ENCODE results near the gene SPATA12.
"Not testable (repeated sequence)": the region's sequence is repeated elsewhere in the genome, so short reads cannot be mapped to it uniquely, and the experiment has no call there.

Gene SPATA12

GRCh38 chr3:57083266-57083995 is 23.0 kb downstream of the SPATA12 start:
- not testable (repeated sequence) for DNase-seq (ENCODE audit: low spot score)

GRCh38 chr3:57085211-57085610 is 24.7 kb downstream of the SPATA12 start:
- no peak for DNase-seq (ENCODE audit: low spot score)

GRCh38 chr3:57086201-57086600 is 25.7 kb downstream of the SPATA12 start:
- peak; percentile 87 for DNase-seq (ENCODE audit: low spot score)

- DNase-seq (ENCODE audit: low spot score), result no peak
These were observed 27.1 kb downstream of the SPATA12 start for GRCh38 chr3:57087361-57088092.

- no peak for DNase-seq (ENCODE audit: low spot score)
These were observed 28.0 kb downstream of the SPATA12 start for GRCh38 chr3:57088503-57088902.

GRCh38 chr3:57089043-57089442 is 28.6 kb downstream of the SPATA12 start:
- DNase-seq (ENCODE audit: low spot score), result no peak

GRCh38 chr3:57091521-57092273 is 31.2 kb downstream of the SPATA12 start:
- DNase-seq (ENCODE audit: low spot score), result no peak

- DNase-seq (ENCODE audit: low spot score), result no peak
These were observed 33.0 kb downstream of the SPATA12 start for GRCh38 chr3:57093489-57093888.

GRCh38 chr3:57093971-57094535 is 33.6 kb downstream of the SPATA12 start:
- no peak for DNase-seq (ENCODE audit: low spot score)

GRCh38 chr3:57094575-57094974 is 34.1 kb downstream of the SPATA12 start:
- DNase-seq (ENCODE audit: low spot score), result no peak

GRCh38 chr3:57095363-57095762 is 34.9 kb downstream of the SPATA12 start:
- no peak for DNase-seq (ENCODE audit: low spot score)

- no peak for DNase-seq (ENCODE audit: low spot score)
These were observed 37.1 kb downstream of the SPATA12 start for GRCh38 chr3:57097536-57097935.

GRCh38 chr3:57098418-57099310 is 38.2 kb downstream of the SPATA12 start:
- DNase-seq (ENCODE audit: low spot score), result no peak

- DNase-seq (ENCODE audit: low spot score), result peak; percentile 80
These were observed 39.7 kb downstream of the SPATA12 start for GRCh38 chr3:57100046-57100695.

- DNase-seq (ENCODE audit: low spot score), result no peak
These were observed 45.1 kb downstream of the SPATA12 start for GRCh38 chr3:57105585-57105984.

GRCh38 chr3:57108684-57109083 is 48.2 kb downstream of the SPATA12 start:
- DNase-seq (ENCODE audit: low spot score), result no peak

GRCh38 chr3:57109437-57110199 is 49.2 kb downstream of the SPATA12 start:
- no peak for DNase-seq (ENCODE audit: low spot score)

GRCh38 chr3:57110214-57110613 is 49.8 kb downstream of the SPATA12 start:
- DNase-seq (ENCODE audit: low spot score), result no peak

- DNase-seq (ENCODE audit: low spot score), result no peak
These were observed 50.3 kb downstream of the SPATA12 start for GRCh38 chr3:57110798-57111197.

- DNase-seq (ENCODE audit: low spot score), result no peak
These were observed 51.7 kb downstream of the SPATA12 start for GRCh38 chr3:57112206-57112605.
